Measurements from ENCODE around the gene POU4F1.

- TF ChIP-seq, protein P1, sequence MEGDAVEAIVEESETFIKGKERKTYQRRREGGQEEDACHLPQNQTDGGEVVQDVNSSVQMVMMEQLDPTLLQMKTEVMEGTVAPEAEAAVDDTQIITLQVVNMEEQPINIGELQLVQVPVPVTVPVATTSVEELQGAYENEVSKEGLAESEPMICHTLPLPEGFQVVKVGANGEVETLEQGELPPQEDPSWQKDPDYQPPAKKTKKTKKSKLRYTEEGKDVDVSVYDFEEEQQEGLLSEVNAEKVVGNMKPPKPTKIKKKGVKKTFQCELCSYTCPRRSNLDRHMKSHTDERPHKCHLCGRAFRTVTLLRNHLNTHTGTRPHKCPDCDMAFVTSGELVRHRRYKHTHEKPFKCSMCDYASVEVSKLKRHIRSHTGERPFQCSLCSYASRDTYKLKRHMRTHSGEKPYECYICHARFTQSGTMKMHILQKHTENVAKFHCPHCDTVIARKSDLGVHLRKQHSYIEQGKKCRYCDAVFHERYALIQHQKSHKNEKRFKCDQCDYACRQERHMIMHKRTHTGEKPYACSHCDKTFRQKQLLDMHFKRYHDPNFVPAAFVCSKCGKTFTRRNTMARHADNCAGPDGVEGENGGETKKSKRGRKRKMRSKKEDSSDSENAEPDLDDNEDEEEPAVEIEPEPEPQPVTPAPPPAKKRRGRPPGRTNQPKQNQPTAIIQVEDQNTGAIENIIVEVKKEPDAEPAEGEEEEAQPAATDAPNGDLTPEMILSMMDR (IDR thresholded peaks at IDR 0.05; ENCODE audit: low read depth, low read length, poor library complexity, severe bottlenecking): no peak
- TF ChIP-seq EZH2phosphoT487 (IDR thresholded peaks at IDR 0.05; ENCODE audit: borderline replicate concordance, low read length): no peak
Measured at GRCh38 chr13:78593129-78593528, 10.2 kb downstream of the POU4F1 start.
